ENCODE data around the gene HSPA12A.

The HSPA12A gene

GRCh38 chr10:116629340-116629739 is 113.0 kb downstream of the HSPA12A start:
- DNase-seq (ENCODE audit: low spot score) = no peak

- no peak for DNase-seq (ENCODE audit: low spot score)
Observed at GRCh38 chr10:116627386-116627933, 114.9 kb downstream of the HSPA12A start.

GRCh38 chr10:116626815-116627214 is 115.6 kb downstream of the HSPA12A start:
- DNase-seq (ENCODE audit: low spot score) = no peak

- no peak for DNase-seq (ENCODE audit: low spot score)
Observed at GRCh38 chr10:116625845-116626244, 116.5 kb downstream of the HSPA12A start.

GRCh38 chr10:116621934-116622655 is 120.3 kb downstream of the HSPA12A start:
- no peak for DNase-seq (ENCODE audit: low spot score)

- no peak for DNase-seq (ENCODE audit: low spot score)
Observed at GRCh38 chr10:116621476-116621875, 120.9 kb downstream of the HSPA12A start.
